Muscle of leg (tissue), 11 donors: ENCODE results near the gene SDCCAG8. TPM values are rescaled to one million over a fixed set of nuclear protein-coding genes. Genes with fewer than 3 reads are reported as not detected.
A peak's percentile ranks its signal among the peaks of the same experiment; 100 is the strongest.

Source experiments
- DNase-seq: peaks from one replicate; pipeline ENCODE4 v3.0.0; 2013
- H3K27ac ChIP-seq: one replicate; pipeline ENCODE4 v1.5.1; 2013; ENCODE audit warnings: mild to moderate bottlenecking, low read length, control low read depth
- H3K27me3 ChIP-seq: one replicate; pipeline ENCODE4 v1.6.1; 2013; ENCODE audit warnings: low read length; ENCODE audit not compliant: control insufficient read depth, insufficient read depth
- H3K36me3 ChIP-seq: one replicate; pipeline ENCODE4 v1.6.1; 2013; ENCODE audit warnings: low read length; ENCODE audit not compliant: control insufficient read depth, insufficient read depth
- H3K4me1 ChIP-seq: one replicate; pipeline ENCODE4 v1.6.1; 2013; ENCODE audit warnings: low read length; ENCODE audit not compliant: control insufficient read depth, insufficient read depth
- H3K4me3 ChIP-seq: one replicate; pipeline ENCODE4 v1.5.1; 2013; ENCODE audit warnings: low read length, control low read depth
- H3K9me3 ChIP-seq: replicated peaks from 2 replicates; pipeline ENCODE4 v1.6.1; 2013; ENCODE audit warnings: low read depth, low read length; ENCODE audit not compliant: control insufficient read depth
- WGBS: methylation state at CpG from one replicate; pipeline ENCODE4 v1.1.5; 2013; ENCODE audit warnings: missing lambda C conversion rate; ENCODE audit not compliant: insufficient coverage; 5-methylcytosine and 5-hydroxymethylcytosine counted together
- polyA plus RNA-seq, 8 donors: library from polyadenylated mRNA; unstranded; fragments of 120-200 nt; gene quantifications; one replicate each; pipeline versions ENCODE4 v1.2.1 to v1.2.3, GENCODE V29; 2013; ENCODE audit warnings: inconsistent platforms in 1 of 8, low replicate concordance in 1 of 8; ENCODE audit not compliant: insufficient read length in 8 of 8, insufficient read depth in 1 of 8
- total RNA-seq: library from RNA; stranded (reverse); fragments of 120-200 nt; gene quantifications from one replicate; pipeline ENCODE4 v1.2.4, GENCODE V29; 2013

SDCCAG8 gene
- total and polyA plus RNA-seq, 9 donors: 19.1 to 29.9 (median 23.0) TPM

DNA sequence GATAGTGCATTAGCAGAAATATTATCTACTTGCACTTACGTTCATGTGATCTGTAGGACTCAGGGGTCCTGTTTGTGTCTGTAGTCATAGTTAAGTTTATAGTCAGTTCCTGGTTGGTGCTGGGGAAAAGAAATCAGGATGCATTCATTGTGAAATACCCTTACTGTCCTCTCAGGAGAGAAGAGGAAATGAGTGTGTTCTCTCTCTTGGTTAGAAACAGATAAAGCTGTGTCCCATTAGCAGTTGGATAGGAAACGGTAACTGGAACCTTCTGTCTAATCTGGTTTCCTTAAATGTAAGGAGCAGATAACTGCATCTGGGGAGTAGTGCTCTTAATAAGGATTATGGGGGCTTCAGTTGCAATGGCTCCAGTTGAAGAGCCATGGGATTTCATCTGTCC, 8.9 kb downstream of the SDCCAG8 start:
- Histone ChIP-seq H3K27ac (peak overlapping the region; percentile 69), H3K9me3 (no peaks in the 10 kb centered on the region), H3K4me1 (peaks cover 3% of the 10 kb centered on the region), H3K4me3 (no peak overlapping the region), H3K36me3 (peaks cover 3% of the 10 kb centered on the region), H3K27me3 (no peaks in the 10 kb centered on the region)
- no CpG with 5 or more reads among the region's 2 CpGs for WGBS
- DNase-seq: peak; percentile 75

GRCh38 chr1:243266231-243266630, 10.4 kb downstream of the SDCCAG8 start:
- no peak overlapping the region for H3K4me3 ChIP-seq
- peaks cover 6% of the 10 kb centered on the region for H3K36me3 ChIP-seq
- no peak overlapping the region for H3K27ac ChIP-seq
- H3K4me1 ChIP-seq: peaks cover 3% of the 10 kb centered on the region
- no peaks in the 10 kb centered on the region for H3K27me3 ChIP-seq
- no peak for DNase-seq
- no peaks in the 10 kb centered on the region for H3K9me3 ChIP-seq
- WGBS: no CpG with 5 or more reads among the region's 4 CpGs

GRCh38 chr1:243267471-243267880, 11.6 kb downstream of the SDCCAG8 start:
- peak overlapping the region; percentile 35 for H3K27ac ChIP-seq
- H3K4me3 ChIP-seq: no peak overlapping the region
- peaks cover 6% of the 10 kb centered on the region for H3K36me3 ChIP-seq
- no peaks in the 10 kb centered on the region for H3K9me3 ChIP-seq
- no CpG with 5 or more reads among the region's 10 CpGs for WGBS
- H3K4me1 ChIP-seq: peaks cover 3% of the 10 kb centered on the region
- H3K27me3 ChIP-seq: no peaks in the 10 kb centered on the region
- DNase-seq: no peak

DNA sequence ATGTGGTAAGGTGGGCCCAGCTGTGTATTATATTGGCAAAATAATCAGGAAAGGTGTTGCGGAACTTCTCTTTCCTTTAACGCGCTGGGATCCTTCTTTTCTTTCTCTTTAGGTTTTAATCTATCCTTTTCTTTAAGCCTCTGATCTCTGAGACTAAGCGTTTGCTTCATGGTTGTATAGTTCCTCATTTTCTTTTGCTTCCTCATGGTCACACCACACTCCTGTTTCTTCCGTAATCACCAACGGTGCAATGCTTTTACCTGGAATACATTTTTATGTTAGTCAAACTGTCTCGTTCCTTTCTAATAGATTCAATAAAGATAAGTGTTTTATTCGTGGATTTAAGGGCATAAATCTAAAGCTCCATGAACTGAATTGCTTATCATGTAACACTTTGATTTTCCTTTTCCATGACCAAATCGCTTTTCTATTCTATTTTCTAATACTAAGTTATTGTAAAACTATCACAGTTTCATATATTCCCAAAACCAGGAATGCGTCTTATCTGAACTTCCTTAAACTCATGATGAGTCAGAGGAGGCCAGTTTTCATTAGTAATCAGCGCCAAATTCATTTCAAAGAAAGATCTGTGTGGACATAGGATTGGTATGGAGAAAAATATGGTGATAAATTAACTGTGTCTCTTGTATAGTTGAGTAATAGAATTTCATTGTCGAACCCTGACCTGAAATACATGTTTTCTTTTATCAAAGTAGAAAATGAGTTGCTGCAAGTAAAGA, 12.2 kb downstream of the SDCCAG8 start:
- no peak for DNase-seq
- peaks cover 6% of the 10 kb centered on the region for H3K36me3 ChIP-seq
- no peaks in the 10 kb centered on the region for H3K27me3 ChIP-seq
- H3K9me3 ChIP-seq: no peaks in the 10 kb centered on the region
- WGBS: 60% methylated on average over 2 of the region's 12 CpGs
- peaks cover 3% of the 10 kb centered on the region for H3K4me1 ChIP-seq
- no peak overlapping the region for H3K27ac ChIP-seq
- H3K4me3 ChIP-seq: no peak overlapping the region

GRCh38 chr1:243268751-243269460, 13.1 kb downstream of the SDCCAG8 start:
- no CpG with 5 or more reads among the region's 13 CpGs for whole genome bisulfite sequencing
- no peak overlapping the region for H3K27ac ChIP-seq

GRCh38 chr1:243269461-243269801, 13.6 kb downstream of the SDCCAG8 start:
- Histone ChIP-seq H3K4me3 (no peak overlapping the region), H3K27ac (no peak overlapping the region), H3K9me3 (no peaks in the 10 kb centered on the region), H3K27me3 (no peaks in the 10 kb centered on the region), H3K36me3 (peaks cover 12% of the 10 kb centered on the region), H3K4me1 (no peaks in the 10 kb centered on the region)
- WGBS: no CpG with 5 or more reads among the region's 4 CpGs
- DNase-seq: no peak

More at GRCh38 chr1:243268751-243269460, 13.1 kb downstream of the SDCCAG8 start:
- Histone ChIP-seq H3K9me3 (no peaks in the 10 kb centered on the region), H3K36me3 (peaks cover 8% of the 10 kb centered on the region), H3K27me3 (no peaks in the 10 kb centered on the region), H3K4me3 (no peak overlapping the region), H3K4me1 (peaks cover under 1% of the 10 kb centered on the region)
- DNase-seq: no peak

DNA sequence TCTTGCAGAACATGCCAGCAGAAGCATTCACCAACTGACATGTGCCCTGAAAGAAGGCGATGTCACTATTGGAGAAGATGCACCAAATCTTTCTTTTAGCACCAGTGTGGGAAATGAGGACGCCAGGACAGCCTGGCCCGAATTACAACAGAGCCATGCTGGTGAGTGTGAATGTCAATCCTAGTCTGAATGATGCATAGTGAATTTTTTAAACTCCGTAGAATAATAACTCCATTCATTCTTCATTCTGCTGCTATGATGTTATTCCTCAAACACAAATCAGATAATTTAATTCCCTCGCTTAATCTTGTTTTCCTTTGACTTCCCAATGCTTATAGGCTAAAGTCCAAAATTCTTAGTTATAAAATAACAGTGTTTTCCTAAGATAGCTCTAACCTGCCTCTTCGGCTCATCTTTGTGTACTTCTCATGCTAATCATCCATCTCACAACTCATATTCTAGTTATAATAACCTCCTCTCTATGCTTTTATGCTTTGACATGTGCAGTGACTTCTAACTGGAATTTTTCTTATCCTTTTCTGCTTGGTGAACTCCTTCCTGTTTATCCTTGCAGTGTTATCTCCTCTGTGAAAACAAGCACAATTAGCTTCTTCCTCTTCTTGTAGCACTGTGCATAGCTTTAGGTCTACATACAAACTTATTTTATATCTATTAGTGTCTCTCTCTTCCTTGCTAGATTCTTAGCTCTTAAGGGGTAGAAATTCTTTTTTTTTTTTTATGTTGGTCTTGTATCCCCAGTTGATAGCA, 14.4 kb downstream of the SDCCAG8 start:
- Histone ChIP-seq H3K27ac (no peak overlapping the region), H3K36me3 (peaks cover 14% of the 10 kb centered on the region), H3K27me3 (no peaks in the 10 kb centered on the region), H3K4me3 (no peak overlapping the region), H3K9me3 (no peaks in the 10 kb centered on the region), H3K4me1 (no peaks in the 10 kb centered on the region)
- DNase-seq: no peak
- 86% methylated on average over 1 of the region's 6 CpGs for WGBS

GRCh38 chr1:243271996-243272395, 16.2 kb downstream of the SDCCAG8 start:
- no peak for DNase-seq
- Histone ChIP-seq H3K27ac (no peak overlapping the region), H3K4me1 (no peaks in the 10 kb centered on the region), H3K27me3 (no peaks in the 10 kb centered on the region), H3K4me3 (no peak overlapping the region), H3K9me3 (peaks cover 1% of the 10 kb centered on the region), H3K36me3 (peaks cover 11% of the 10 kb centered on the region)
- no CpG with 5 or more reads among the region's 1 CpG for WGBS

DNA sequence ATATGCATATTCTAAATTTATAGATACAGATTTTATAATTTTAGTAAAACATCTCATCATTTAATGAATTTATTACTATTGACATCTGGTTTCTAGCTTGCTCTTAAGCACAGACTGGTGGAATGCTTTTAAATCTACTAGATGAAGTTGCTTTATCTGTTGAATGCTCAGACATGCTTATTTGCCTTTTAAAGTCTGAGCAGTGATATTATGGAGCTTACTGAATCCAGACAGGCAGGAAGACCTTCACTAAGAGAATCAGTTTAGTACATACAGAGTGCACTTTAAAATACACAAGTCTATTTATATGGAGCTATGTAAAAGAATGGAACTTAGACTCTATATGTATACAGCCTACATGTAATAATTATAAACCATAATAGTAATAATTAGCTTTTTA, 16.6 kb downstream of the SDCCAG8 start:
- Histone ChIP-seq H3K36me3 (peaks cover 11% of the 10 kb centered on the region), H3K9me3 (peaks cover 3% of the 10 kb centered on the region), H3K27ac (no peak overlapping the region), H3K4me3 (no peak overlapping the region), H3K4me1 (no peaks in the 10 kb centered on the region), H3K27me3 (no peaks in the 10 kb centered on the region)
- DNase-seq: no peak

DNA sequence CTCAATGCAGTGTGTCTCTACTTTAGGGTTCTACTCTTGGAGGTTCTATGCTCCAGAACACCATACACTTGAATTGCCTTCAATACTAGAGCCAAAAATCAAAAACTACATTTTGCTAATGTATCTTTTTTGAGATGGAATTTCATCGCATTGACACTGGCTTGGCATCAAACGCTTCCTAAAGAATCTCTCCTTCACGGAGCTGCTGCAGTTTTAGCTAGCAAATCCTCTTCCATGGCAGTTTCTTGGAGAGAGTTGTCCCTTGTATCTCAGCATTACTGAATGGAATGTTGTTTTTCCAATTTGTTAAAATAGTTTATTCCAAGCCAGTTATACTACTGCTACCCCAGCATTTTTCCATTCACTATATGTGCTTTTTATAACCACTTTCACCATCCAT, 17.7 kb downstream of the SDCCAG8 start:
- no CpG with 5 or more reads among the region's 3 CpGs for WGBS
- no peak overlapping the region for H3K4me3 ChIP-seq
- no peaks in the 10 kb centered on the region for H3K27me3 ChIP-seq
- H3K36me3 ChIP-seq: peaks cover 11% of the 10 kb centered on the region
- no peak for DNase-seq
- peaks cover 3% of the 10 kb centered on the region for H3K9me3 ChIP-seq
- H3K27ac ChIP-seq: no peak overlapping the region
- H3K4me1 ChIP-seq: no peaks in the 10 kb centered on the region
